Measurements from ENCODE around the gene MAMSTR. TPM values are rescaled to one million over a fixed set of nuclear protein-coding genes. Genes with fewer than 3 reads are reported as not detected.
A peak's percentile ranks its signal among the peaks of the same experiment; 100 is the strongest.

MAMSTR gene
- polyA plus RNA-seq, 3 donors from 2014 or later, result 0.17 to 1.1 TPM; not detected in 1

DNA sequence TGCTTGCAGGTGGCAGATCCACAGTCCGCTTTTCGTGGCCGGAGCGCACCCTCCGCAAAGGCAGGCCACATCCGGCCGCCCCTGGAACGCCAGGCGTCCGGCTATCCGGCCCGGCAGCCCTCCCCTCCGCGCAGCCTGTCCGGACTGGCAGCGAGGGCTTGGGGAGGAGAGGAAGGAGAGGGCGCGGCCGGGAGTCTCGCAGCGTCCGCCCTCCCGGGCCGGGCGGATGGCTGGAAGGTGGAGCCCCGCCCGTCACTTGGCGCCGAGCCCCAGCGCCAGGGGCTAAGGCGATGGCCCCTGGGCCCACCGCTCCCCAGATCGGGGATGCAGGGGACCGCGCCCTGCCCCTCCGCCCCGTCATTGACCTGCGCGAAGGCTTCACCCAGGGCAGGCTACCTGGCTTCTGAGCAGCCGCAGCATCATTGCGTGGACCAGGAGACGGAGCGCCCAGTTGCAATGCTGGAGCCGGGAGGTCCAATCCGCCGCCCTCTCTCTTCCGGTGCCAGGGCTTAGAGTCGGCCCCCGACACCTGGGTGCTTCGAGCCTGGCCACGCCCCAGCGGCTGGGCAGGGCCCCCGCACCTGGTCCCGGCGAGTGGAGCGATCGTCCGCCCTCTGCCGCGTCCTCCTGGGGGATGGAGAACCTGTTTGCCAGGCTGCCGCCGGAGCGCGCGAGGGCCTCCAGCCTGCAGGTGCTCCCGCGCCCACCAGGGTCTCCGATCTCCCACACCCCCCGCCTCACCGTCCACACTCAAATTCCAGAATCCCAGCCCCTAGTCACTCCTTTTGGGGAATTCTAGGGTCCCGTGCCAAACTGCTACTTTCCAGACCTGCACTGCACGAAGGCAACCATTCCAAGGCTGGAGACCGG is 33.2 kb upstream of the MAMSTR start, which contains the start of gene FUT1:
FUT1 (minus strand) TSS at position 146 of the 870 bp plus-strand sequence. CDS start 1,360 bp downstream, outside the sequence.
- H3K4me1 Mint-ChIP-seq, result peaks cover 15 to 16% of the 10 kb centered on the region in 2 donors
- peak within 1 kb of the TSS in 1 of 6 donors; percentile 31 for H3K27ac Mint-ChIP-seq

DNA sequence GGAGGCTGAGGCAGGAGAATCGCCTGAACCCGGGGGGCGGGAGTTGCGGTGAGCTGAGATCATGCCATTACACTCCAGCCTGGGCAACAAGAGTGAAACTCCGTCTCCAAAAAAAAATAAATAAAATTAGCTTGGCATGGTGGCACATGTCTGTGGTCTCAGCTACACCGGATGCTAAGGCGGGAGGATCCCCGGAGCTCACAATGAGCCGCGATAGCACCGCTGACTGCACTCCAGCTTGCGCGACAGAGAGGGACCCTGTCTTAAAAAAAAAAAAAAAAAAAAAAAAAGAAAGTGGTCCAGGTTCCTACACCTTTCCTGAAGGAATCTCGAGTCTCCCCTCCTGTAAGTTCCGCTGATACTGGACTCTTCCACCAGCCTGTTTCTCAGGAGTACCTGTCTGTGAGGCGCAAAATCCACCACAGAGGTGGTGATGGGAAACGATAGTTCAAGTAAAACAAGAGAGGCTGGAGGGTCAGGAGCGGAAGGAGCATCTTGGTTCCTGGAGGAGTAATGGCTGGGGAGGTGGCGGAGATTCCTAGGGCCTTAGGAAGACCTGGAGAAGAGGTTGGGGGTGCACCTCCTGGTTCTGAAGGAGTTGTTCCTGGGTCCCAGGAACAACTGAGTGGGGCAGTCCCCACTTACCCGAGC is 32.4 kb upstream of the MAMSTR start:
- H3K27ac Mint-ChIP-seq, result peak overlapping the region in 1 of 6 donors; percentile 31

More for the DNA sequence above, 33.2 kb upstream of the MAMSTR start, which contains the start of gene FUT1:
- peaks cover 0 to 2% (median 0%) of the 10 kb centered on the region in 6 donors for H3K9me3 Mint-ChIP-seq
- no peaks in the 10 kb centered on the region for H3K36me3 Mint-ChIP-seq
- DNase-seq, result no peak
- H3K4me3 Mint-ChIP-seq, result peak within 1 kb of the TSS; percentile 58 to 79 (median 75)
- H3K27me3 Mint-ChIP-seq (ENCODE audit: low read depth in 3 of 3), result peaks cover 10 to 19% (median 12%) of the 10 kb centered on the region in 3 donors

DNA sequence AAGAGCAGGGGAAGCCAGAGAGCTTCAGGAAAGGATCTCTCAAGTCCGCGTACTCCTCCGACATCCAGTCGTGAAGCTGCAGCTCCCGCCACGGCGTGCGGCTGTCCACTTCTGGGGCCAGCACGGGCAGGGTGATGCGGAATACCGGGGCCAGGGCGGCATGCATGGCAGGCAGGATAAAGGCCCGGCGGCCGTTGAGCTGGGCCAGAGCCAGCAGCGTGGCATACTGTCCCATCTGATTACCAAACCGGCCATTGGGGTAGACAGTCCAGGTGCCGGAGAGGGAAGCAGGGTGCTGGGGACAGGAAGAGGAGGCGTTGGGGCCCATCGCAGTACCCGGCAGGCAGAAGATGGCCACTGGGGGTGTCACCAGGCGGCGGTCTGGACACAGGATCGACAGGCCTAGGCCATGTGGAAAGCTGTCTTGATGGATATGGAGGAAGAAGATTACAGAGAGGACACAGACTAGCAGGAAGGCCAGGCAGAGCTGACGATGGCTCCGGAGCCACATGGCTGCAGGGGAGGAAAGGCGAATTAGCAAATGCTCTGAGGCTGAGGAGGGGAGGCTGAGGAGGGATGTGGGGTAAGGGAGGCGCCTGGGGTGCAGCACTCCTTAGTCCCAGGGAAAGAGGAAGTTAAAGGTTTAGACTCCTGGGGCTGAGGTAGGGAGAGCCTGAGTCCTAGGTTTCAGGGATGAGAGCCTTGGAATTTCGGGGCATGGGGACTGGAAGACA is 31.4 kb upstream of the MAMSTR start:
- no peaks in the 10 kb centered on the region for H3K36me3 Mint-ChIP-seq
- peaks cover 12 to 24% (median 14%) of the 10 kb centered on the region in 3 donors for H3K27me3 Mint-ChIP-seq (ENCODE audit: low read depth in 3 of 3)
- no peak for DNase-seq
- no peak overlapping the region for H3K27ac Mint-ChIP-seq
- H3K4me1 Mint-ChIP-seq, result peaks cover 15 to 18% of the 10 kb centered on the region in 2 donors
- H3K4me3 Mint-ChIP-seq, result peak overlapping the region in 3 of 5 donors; percentile 29 to 69 (median 34)
- peaks cover 0 to 2% (median 0%) of the 10 kb centered on the region in 6 donors for H3K9me3 Mint-ChIP-seq

More for the DNA sequence above, 32.4 kb upstream of the MAMSTR start:
- Mint-ChIP-seq H3K27me3 (ENCODE audit: low read depth in 3 of 3) (peaks cover 12 to 19% (median 12%) of the 10 kb centered on the region in 3 donors), H3K4me3 (peak overlapping the region; percentile 58 to 79 (median 75)), H3K4me1 (peaks cover 15 to 18% of the 10 kb centered on the region in 2 donors), H3K36me3 (no peaks in the 10 kb centered on the region), H3K9me3 (peaks cover 0 to 2% (median 0%) of the 10 kb centered on the region in 6 donors)
- DNase-seq, result no peak

DNA sequence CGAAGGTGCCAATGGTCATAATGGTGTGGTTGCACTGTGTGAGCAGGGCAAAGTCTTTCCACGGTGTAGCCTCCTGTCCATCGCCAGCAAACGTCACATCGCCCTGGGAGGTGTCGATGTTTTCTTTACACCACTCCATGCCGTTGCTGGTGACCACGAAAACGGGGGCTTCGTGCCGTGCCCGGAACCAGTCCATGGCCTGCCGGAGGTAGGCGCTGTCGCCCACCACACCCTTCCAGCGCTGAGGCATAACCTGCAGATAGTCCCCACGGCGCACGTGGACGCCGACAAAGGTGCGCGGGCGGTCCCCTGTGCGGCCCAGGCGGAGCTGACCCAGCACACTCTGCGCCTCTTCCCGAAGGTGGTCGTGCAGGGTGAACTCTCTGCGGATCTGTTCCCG is 30.8 kb upstream of the MAMSTR start:
- peaks cover 12 to 27% (median 14%) of the 10 kb centered on the region in 3 donors for H3K27me3 Mint-ChIP-seq (ENCODE audit: low read depth in 3 of 3)
- H3K27ac Mint-ChIP-seq, result no peak overlapping the region

DNA sequence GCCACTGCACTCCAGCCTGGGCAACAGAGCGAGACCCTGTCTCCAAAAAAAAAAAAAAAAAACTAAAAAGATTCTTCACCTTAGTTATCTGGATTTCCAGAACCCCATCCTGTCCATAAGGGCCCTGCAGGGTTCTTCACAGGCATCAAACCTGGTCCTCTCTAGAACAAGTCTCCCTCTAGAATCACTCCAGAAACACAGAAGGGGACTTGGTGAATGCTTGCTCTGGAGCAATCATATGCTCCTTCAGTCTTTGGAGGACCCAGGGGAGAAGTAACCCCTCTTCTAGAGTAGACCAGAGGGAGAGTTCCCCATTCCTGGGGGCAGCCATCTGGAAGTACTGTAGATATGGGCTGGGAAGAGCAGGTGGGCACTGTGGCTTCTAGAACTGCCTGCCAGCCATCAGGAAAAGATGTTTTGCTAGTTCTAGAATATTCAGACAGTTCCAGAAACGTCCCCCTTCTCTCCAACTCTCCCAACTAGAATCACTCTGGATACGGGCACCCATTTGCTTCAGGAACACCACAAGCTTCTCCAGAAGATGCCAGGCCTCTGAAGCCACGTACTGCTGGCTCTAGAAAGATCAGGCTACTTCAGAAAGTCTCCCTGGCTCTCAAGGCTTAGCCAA is 30.2 kb upstream of the MAMSTR start:
- H3K27ac Mint-ChIP-seq, result no peak overlapping the region

More for the DNA sequence above, 30.8 kb upstream of the MAMSTR start:
- peaks cover 0 to 2% (median 0%) of the 10 kb centered on the region in 6 donors for H3K9me3 Mint-ChIP-seq
- no peaks in the 10 kb centered on the region for H3K36me3 Mint-ChIP-seq
- peaks cover 19% of the 10 kb centered on the region in 2 donors for H3K4me1 Mint-ChIP-seq
- no peak for DNase-seq
- no peak overlapping the region for H3K4me3 Mint-ChIP-seq

DNA sequence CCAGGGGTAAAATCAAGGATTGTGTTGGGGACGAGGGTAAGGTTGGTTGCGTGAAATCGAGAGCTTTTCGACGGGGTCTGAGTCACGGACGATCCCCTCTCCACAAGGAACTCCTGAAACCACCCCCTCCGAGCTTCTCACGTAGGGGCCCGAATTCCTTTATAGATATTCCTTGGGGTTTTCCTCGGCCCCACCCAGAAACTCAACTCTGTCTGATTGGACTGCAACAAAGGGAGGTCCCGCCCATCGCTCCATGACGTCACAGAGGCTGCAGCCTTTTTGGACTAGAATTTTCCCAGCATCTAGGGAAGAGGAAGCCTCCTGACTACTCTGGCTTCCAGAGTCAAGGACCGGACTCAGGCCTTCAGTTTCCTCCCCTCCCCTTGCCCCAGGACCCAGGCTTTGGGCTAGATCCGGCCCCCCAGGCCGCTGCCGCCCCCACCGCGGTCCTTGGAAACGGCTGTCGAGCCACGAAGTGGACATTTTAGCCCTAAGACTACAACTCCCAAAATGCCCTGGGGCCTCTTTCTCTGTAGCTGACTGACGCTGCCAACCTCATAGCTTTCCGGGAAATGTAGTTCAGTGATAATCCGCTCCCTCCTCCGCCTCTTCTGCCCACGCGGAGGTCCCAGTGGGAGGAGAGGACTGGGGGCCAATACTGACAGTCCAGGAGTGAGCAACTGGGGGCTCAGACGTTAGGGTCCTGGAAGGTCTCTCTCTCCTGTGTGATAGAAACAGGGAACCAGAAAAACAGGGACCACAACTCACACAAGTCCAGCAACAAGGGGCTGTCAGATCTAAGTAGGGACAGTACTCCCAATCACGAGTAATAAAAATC is 27.4 kb upstream of the MAMSTR start, which contains the start of gene IZUMO1:
IZUMO1 (minus strand) TSS at position 172 of the 838 bp plus-strand sequence. CDS start 1,050 bp downstream, outside the sequence.
- Mint-ChIP-seq H3K4me3 (no peak within 1 kb of the TSS), H3K27ac (no peak within 1 kb of the TSS), H3K27me3 (ENCODE audit: low read depth in 3 of 3) (peaks cover 3 to 13% (median 12%) of the 10 kb centered on the region in 3 donors), H3K36me3 (no peaks in the 10 kb centered on the region), H3K9me3 (no peaks in the 10 kb centered on the region), H3K4me1 (peaks cover 8 to 10% of the 10 kb centered on the region in 2 donors)
- DNase-seq, result peak; percentile 35 to 41 (median 40)

More for the DNA sequence above, 30.2 kb upstream of the MAMSTR start:
- Mint-ChIP-seq H3K4me1 (peaks cover 19 to 23% of the 10 kb centered on the region in 2 donors), H3K36me3 (no peaks in the 10 kb centered on the region), H3K9me3 (peaks cover 0 to 2% (median 0%) of the 10 kb centered on the region in 6 donors), H3K27me3 (ENCODE audit: low read depth in 3 of 3) (peaks cover 12 to 27% (median 18%) of the 10 kb centered on the region in 3 donors), H3K4me3 (no peak overlapping the region)
- no peak for DNase-seq

DNA sequence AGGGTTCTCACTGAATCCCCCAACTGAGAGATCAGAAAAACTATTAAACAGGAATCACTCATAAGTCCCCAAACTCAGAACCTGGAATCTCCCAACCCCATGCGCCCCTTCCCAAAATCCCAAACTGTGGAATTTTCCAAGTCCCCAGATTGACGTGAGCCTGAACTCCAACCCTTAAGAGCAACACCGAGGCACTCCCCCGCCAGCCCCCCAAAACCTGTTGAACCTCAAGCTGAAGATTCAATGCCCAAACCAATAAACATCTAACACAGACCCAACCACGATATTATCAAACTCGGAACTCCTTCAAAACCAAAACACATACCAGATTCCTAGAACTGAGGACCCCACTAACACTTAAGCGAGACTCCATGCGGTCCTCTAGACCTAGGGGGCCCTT is 26.6 kb upstream of the MAMSTR start:
- H3K9me3 Mint-ChIP-seq, result no peaks in the 10 kb centered on the region
- no peak overlapping the region for H3K4me3 Mint-ChIP-seq
- H3K27ac Mint-ChIP-seq, result no peak overlapping the region
- peaks cover 2 to 13% (median 10%) of the 10 kb centered on the region in 3 donors for H3K27me3 Mint-ChIP-seq (ENCODE audit: low read depth in 3 of 3)
- no peaks in the 10 kb centered on the region for H3K36me3 Mint-ChIP-seq
- DNase-seq, result no peak
- peaks cover 10 to 12% of the 10 kb centered on the region in 2 donors for H3K4me1 Mint-ChIP-seq

DNA sequence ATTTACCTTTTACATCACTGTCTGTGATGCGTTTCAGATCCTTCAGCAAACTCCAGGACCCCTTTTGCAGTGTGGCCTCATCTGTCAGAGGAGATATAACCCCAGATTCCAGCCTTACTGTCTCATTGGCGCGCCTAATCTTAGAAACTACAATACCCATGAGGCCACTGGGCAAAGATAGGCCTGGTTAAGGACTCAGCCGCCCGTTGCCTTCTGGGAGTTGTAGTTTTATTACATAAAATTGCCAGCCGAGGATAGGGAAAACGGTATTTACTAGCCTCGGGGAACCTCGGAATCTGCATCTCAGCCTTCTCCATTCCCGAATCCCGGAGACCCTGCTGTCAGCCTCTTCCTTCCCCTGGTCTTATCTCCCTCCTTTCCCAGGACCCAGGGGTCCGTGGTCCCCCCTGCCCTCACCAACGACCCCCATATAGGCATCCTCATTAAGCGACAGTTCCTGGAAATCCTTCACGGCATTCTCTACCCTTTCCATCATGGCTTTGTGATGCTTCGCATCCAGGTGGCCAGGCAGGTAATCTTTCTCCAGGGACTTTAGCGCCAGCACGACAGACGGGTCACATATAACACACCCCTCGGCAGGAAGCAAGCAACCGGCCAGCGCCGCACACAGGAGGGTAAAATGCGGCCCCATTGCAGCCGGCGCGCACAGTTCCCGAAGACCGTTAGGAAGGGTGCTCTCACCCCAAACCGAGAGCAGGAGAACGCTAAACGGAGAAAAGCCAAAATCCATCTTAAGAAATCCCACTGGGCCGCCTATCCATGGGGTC is 25.9 kb upstream of the MAMSTR start:
- peak; percentile 34 to 47 (median 40) for DNase-seq
- Mint-ChIP-seq H3K9me3 (no peaks in the 10 kb centered on the region), H3K4me1 (peaks cover 11 to 15% of the 10 kb centered on the region in 2 donors), H3K27me3 (ENCODE audit: low read depth in 3 of 3) (peaks cover 5 to 14% (median 10%) of the 10 kb centered on the region in 3 donors), H3K27ac (no peak overlapping the region), H3K36me3 (no peaks in the 10 kb centered on the region), H3K4me3 (no peak overlapping the region)

DNA sequence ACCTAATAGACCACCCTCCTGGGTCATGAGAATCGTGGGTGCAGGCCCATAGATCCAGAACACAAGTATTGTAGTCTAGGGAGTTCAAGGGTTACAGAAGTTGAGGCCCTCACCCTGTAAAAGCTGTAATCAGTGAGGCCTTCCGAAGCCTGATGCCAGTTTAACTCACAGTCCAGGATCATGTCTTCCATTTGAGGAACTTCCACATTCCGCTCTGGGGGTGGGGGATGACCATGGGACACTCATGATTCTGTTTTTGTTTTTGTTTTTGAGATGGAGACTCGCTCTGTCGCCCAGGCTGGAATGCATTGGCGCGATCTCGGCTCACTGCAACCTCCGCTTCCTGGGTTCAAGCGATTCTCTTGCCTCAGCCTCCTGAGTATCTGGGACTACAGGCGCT is 22.6 kb upstream of the MAMSTR start:
- Mint-ChIP-seq H3K4me3 (no peak overlapping the region), H3K9me3 (no peaks in the 10 kb centered on the region), H3K36me3 (no peaks in the 10 kb centered on the region), H3K27ac (no peak overlapping the region), H3K27me3 (ENCODE audit: low read depth in 3 of 3) (peaks cover 7 to 15% (median 8%) of the 10 kb centered on the region in 3 donors), H3K4me1 (peaks cover 17 to 21% of the 10 kb centered on the region in 2 donors)
- DNase-seq, result no peak

DNA sequence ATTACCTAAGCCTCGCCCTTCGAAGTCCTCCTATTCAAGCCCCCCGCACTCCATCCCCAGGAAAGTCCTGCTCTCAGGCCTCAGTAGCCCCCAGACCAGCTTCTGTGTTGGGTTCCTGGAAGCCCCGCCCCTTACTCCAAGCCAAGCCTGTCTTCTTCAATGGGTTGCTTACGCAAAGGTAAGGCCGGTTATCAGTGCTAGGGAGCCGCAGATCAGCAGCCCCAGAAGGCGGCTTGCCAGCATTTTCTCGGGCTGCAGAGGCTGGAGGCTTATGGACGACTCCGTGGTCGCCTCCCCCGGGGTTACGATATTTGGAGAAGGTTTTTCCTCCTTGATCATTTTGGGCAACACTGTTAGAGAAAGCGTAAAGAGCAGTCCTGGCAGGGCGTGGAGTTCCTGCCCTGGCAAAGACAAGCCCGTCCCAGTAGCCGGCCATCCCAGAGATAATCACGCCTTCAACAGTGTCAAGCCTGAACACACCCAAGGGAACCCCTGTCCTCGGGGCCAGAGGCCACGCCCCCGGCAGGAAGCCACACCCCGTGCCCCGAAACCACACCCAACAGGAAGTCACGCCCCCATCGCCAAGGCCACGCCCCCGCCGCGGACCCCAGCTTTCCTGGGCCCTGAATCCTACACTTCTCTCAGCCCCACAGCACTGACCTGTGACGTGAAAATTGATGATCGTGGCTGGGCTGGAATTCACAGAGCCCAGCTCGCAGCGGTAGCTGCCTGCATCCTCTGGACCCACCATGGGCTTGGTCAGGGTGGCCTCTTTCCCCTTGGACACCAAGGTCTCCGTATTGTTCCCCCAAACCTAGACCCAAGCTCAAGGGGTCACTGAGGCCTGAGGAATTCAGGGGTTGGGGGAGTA is 21.8 kb upstream of the MAMSTR start:
- H3K36me3 Mint-ChIP-seq, result no peaks in the 10 kb centered on the region
- H3K4me1 Mint-ChIP-seq, result peaks cover 17 to 21% of the 10 kb centered on the region in 2 donors
- H3K4me3 Mint-ChIP-seq, result peak overlapping the region in 2 of 5 donors; percentile 17 to 18
- H3K27me3 Mint-ChIP-seq (ENCODE audit: low read depth in 3 of 3), result peaks cover 7 to 14% (median 8%) of the 10 kb centered on the region in 3 donors
- H3K9me3 Mint-ChIP-seq, result no peaks in the 10 kb centered on the region
- DNase-seq, result peak in 1 of 3 donors; percentile 19
- H3K27ac Mint-ChIP-seq, result no peak overlapping the region

Data from immature natural killer cell (primary cell).